ENCODE results near the gene DGKI.

DNA sequence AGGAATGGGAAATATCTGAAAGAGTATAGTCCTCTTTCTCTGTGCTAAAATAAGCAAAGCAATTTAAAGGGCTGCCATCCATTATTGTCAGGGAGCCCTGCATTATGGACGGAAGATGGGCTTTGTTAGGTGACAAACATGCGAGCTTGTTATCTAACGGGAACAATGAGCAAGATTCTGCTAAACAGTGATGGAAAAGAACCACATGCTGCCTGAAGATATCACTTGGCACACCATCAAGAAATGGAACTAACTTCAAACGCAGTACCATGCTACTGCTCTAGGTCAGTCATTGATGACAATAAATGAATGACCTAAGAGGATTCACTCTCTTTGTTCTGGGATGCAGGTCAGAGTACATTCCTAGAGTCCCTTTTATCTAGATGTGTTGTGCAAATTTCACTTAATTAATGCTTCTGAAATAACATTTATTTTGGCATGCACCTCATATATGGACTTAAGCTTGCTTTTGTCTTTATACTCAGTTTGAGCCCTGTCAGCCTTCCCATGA is 327.5 kb downstream of the DGKI start:
- TF ChIP-seq, protein P1, sequence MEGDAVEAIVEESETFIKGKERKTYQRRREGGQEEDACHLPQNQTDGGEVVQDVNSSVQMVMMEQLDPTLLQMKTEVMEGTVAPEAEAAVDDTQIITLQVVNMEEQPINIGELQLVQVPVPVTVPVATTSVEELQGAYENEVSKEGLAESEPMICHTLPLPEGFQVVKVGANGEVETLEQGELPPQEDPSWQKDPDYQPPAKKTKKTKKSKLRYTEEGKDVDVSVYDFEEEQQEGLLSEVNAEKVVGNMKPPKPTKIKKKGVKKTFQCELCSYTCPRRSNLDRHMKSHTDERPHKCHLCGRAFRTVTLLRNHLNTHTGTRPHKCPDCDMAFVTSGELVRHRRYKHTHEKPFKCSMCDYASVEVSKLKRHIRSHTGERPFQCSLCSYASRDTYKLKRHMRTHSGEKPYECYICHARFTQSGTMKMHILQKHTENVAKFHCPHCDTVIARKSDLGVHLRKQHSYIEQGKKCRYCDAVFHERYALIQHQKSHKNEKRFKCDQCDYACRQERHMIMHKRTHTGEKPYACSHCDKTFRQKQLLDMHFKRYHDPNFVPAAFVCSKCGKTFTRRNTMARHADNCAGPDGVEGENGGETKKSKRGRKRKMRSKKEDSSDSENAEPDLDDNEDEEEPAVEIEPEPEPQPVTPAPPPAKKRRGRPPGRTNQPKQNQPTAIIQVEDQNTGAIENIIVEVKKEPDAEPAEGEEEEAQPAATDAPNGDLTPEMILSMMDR (IDR thresholded peaks at IDR 0.05) = no peak
- TF ChIP-seq, protein P2, sequence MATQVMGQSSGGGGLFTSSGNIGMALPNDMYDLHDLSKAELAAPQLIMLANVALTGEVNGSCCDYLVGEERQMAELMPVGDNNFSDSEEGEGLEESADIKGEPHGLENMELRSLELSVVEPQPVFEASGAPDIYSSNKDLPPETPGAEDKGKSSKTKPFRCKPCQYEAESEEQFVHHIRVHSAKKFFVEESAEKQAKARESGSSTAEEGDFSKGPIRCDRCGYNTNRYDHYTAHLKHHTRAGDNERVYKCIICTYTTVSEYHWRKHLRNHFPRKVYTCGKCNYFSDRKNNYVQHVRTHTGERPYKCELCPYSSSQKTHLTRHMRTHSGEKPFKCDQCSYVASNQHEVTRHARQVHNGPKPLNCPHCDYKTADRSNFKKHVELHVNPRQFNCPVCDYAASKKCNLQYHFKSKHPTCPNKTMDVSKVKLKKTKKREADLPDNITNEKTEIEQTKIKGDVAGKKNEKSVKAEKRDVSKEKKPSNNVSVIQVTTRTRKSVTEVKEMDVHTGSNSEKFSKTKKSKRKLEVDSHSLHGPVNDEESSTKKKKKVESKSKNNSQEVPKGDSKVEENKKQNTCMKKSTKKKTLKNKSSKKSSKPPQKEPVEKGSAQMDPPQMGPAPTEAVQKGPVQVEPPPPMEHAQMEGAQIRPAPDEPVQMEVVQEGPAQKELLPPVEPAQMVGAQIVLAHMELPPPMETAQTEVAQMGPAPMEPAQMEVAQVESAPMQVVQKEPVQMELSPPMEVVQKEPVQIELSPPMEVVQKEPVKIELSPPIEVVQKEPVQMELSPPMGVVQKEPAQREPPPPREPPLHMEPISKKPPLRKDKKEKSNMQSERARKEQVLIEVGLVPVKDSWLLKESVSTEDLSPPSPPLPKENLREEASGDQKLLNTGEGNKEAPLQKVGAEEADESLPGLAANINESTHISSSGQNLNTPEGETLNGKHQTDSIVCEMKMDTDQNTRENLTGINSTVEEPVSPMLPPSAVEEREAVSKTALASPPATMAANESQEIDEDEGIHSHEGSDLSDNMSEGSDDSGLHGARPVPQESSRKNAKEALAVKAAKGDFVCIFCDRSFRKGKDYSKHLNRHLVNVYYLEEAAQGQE (IDR thresholded peaks at IDR 0.05; ENCODE audit: insufficient read depth in 1 of 2, low read depth in 2 of 2, low read length in 1 of 2) = no peak
- TF ChIP-seq POLR2AphosphoS5 (IDR thresholded peaks at IDR 0.05; ENCODE audit: low read depth, low read length) (no peak), TCF7L2 (IDR thresholded peaks at IDR 0.05; ENCODE audit: low read depth, low read length) (no peak)
